Endothelial cell of umbilical vein (primary cell): Measurements from ENCODE around the gene FRS2. TPM values are rescaled to one million over a fixed set of nuclear protein-coding genes. Genes with fewer than 3 reads are reported as not detected.

Experiments used
- BruUV-seq: library from RNA; stranded (reverse); fragments of 400-500 nt; replicated peaks from 2 replicates; lab custom pipeline; 2021; lab: Mats Ljungman, UMichigan
- CTCF ChIA-PET: fragments of 300-600, 350-600 bp; sonication (Branson Sonifier 250); formaldehyde crosslinking; loops from one replicate; lab custom pipeline; 2021; ENCODE audit warnings: antibody characterized with exemption, inconsistent platforms; lab: Charles Lee
- POLR2A ChIA-PET: fragments of 300-600, 350-600 bp; sonication (Branson Sonifier 250); formaldehyde crosslinking; loops from one replicate; lab custom pipeline; 2021; ENCODE audit warnings: antibody characterized with exemption, inconsistent platforms; lab: Charles Lee
- DNase-seq: peaks from one replicate; pipeline ENCODE4 v3.0.0-alpha.2; 2011; ENCODE audit warnings: low read depth, low spot score
- FAIRE-seq: peaks from 2 replicates; lab custom pipeline; 2011; peaks lifted over from hg19 to GRCh38; lab: Jason Lieb, UNC
- H2AFZ ChIP-seq: 2 replicates; pipeline ENCODE4 v1.6.0; 2012; ENCODE audit warnings: low read depth, low read length, control low read depth, inconsistent platforms
- H3K27ac ChIP-seq: 2 replicates; pipeline ENCODE4 v1.5.1; 2011; ENCODE audit warnings: low read depth, mild to moderate bottlenecking, control low read depth, low read length, moderate library complexity; ENCODE audit not compliant: insufficient read depth
- H3K27me3 ChIP-seq, 2 experiments: 2 replicates each; pipeline versions ENCODE4 v1.6.0 to v1.6.1; 2011; ENCODE audit warnings: low read length in 2 of 2, mixed read lengths in 1 of 2; ENCODE audit not compliant: control insufficient read depth in 2 of 2, insufficient read depth in 2 of 2
- H3K36me3 ChIP-seq, 2 experiments: 2 replicates in 1 of 2; 3 replicates in 1 of 2; pipeline ENCODE4 v1.5.1; 2011; ENCODE audit warnings: low read length in 2 of 2, mild to moderate bottlenecking in 1 of 2, moderate library complexity in 1 of 2; ENCODE audit not compliant: control insufficient read depth in 2 of 2, insufficient read depth in 2 of 2; ENCODE audit errors: extremely low read depth in 1 of 2
- H3K4me1 ChIP-seq: 3 replicates; pipeline ENCODE4 v1.5.1; 2011; ENCODE audit warnings: mild to moderate bottlenecking, low read length; ENCODE audit not compliant: control insufficient read depth, insufficient read depth; ENCODE audit errors: extremely low read depth
- H3K4me2 ChIP-seq: 2 replicates; pipeline ENCODE4 v1.6.1; 2011; ENCODE audit warnings: low read length, control low read depth, mixed read lengths; ENCODE audit not compliant: insufficient read depth
- H3K4me3 ChIP-seq, 3 experiments: fragments of 200-600 bp in 1 of 3; sonication (generic), shearing (Covaris generic) in 1 of 3; replicated peaks in 1 of 3; 2 replicates each; pipeline ENCODE4 v1.5.1; 2011 to 2016; ENCODE audit warnings: control low read depth in 3 of 3, low read length in 3 of 3, mild to moderate bottlenecking in 2 of 3, inconsistent platforms in 1 of 3, low read depth in 1 of 3, moderate library complexity in 1 of 3; ENCODE audit not compliant: insufficient read depth in 1 of 3
- H3K79me2 ChIP-seq: 2 replicates; pipeline ENCODE4 v1.6.0; 2012; ENCODE audit warnings: low read length, inconsistent platforms; ENCODE audit not compliant: control insufficient read depth, insufficient read depth
- H3K9ac ChIP-seq: replicated peaks from 2 replicates; pipeline ENCODE3; 2011; ENCODE audit warnings: low read length, control low read depth; ENCODE audit not compliant: insufficient read depth; ENCODE audit errors: extremely low read depth
- H3K9me1 ChIP-seq: replicated peaks from 3 replicates; pipeline ENCODE4 v1.6.0; 2011; ENCODE audit warnings: mild to moderate bottlenecking, low read length; ENCODE audit not compliant: control insufficient read depth, insufficient read depth; ENCODE audit errors: extremely low read depth
- H3K9me3 ChIP-seq: replicated peaks from 2 replicates; pipeline ENCODE4 v1.5.1; 2012; ENCODE audit warnings: low read length, inconsistent platforms; ENCODE audit not compliant: control insufficient read depth, insufficient read depth
- H4K20me1 ChIP-seq: replicated peaks from 2 replicates; pipeline ENCODE3; 2011; ENCODE audit warnings: mild to moderate bottlenecking, low read length; ENCODE audit not compliant: control insufficient read depth, insufficient read depth; ENCODE audit errors: extremely low read depth
- CTCF ChIP-seq, 2 donors: IDR thresholded peaks; 1 replicate in 1 of 2; 2 replicates in 1 of 2; pipeline ENCODE4 v1.5.1; 2011; ENCODE audit warnings: low read length in 2 of 2, mild to moderate bottlenecking in 2 of 2, moderate library complexity in 2 of 2, control low read depth in 1 of 2, inconsistent platforms in 1 of 2, low read depth in 1 of 2; ENCODE audit not compliant: insufficient read depth in 1 of 2; ENCODE audit errors: extremely low read depth in 1 of 2
- EZH2 ChIP-seq: IDR thresholded peaks from 2 replicates; pipeline ENCODE4 v1.6.1; 2012; ENCODE audit warnings: borderline replicate concordance, low read depth, mild to moderate bottlenecking, moderate library complexity, low read length, inconsistent platforms; ENCODE audit not compliant: severe bottlenecking
- FOS ChIP-seq: IDR thresholded peaks from 2 replicates; pipeline ENCODE4 v1.6.1; 2011; ENCODE audit warnings: mild to moderate bottlenecking, low read length, moderate library complexity, borderline replicate concordance; ENCODE audit not compliant: insufficient read depth
- GATA2 ChIP-seq: IDR thresholded peaks from 2 replicates; pipeline ENCODE4 v1.7.0; 2011; ENCODE audit warnings: low read depth, mild to moderate bottlenecking, moderate library complexity, mixed read lengths, low read length; ENCODE audit not compliant: insufficient read length, insufficient read depth
- JUN ChIP-seq: IDR thresholded peaks from 2 replicates; pipeline ENCODE4 v1.6.1; 2011; ENCODE audit warnings: borderline replicate concordance, low read depth; ENCODE audit not compliant: insufficient read length, insufficient read depth
- MAX ChIP-seq: IDR thresholded peaks from 2 replicates; pipeline ENCODE4 v1.6.1; 2011; ENCODE audit not compliant: insufficient read depth, insufficient read length
- MYC ChIP-seq: IDR thresholded peaks from one replicate; pipeline ENCODE4 v1.6.1; 2011; ENCODE audit warnings: mild to moderate bottlenecking, low read depth, low read length
- POLR2A ChIP-seq: IDR thresholded peaks from 2 replicates; pipeline ENCODE4 v1.6.1; 2012; ENCODE audit warnings: low read depth, mild to moderate bottlenecking, control low read depth, low read length
- POLR2AphosphoS5 ChIP-seq: IDR thresholded peaks from 2 replicates; pipeline ENCODE4 v1.6.1; 2012; ENCODE audit warnings: low read depth, mild to moderate bottlenecking, control low read depth, low read length, moderate library complexity; ENCODE audit not compliant: insufficient read depth
- dilution Hi-C: fragments of 300-500 bp; cut with MboI; formaldehyde crosslinking; loops from one replicate; pipeline ENCODE4 v1.15.0; 2019; ENCODE audit warnings: low sequenced_read_pairs; ENCODE audit not compliant: extremely low pct_ligation_motif_present
- intact Hi-C: fragments of 100-400 bp; cut with micrococcal nuclease; formaldehyde crosslinking; loops from one replicate; pipeline ENCODE4 v1.10.0; 2022
- polyA plus RNA-seq, 4 experiments: library from polyadenylated mRNA; depleted of rRNA in 3 of 4; stranded (reverse) in 3 of 4; unstranded in 1 of 4; fragments of >200 nt; gene quantifications; 2 replicates each; pipeline versions ENCODE4 v1.2.1 to v1.2.3, GENCODE V29; 2011 to 2012; ENCODE audit warnings: missing spikeins in 1 of 4
- total RNA-seq: library from RNA; stranded (reverse); gene quantifications from 2 replicates; pipeline ENCODE4 v1.2.3, GENCODE V29; 2021

FRS2 gene
- total and polyA plus RNA-seq, 2 donors (not counting 3 experiments of a cell fraction or from before 2014, with no cell fraction given), result 6.3 to 15.5 TPM

- intact Hi-C loops, result no loop called here
- no peak overlapping the region for H3K4me3 ChIP-seq
- H3K4me2 ChIP-seq, result no peak overlapping the region
- no TSS peak for BruUV-seq
- no peaks in the 10 kb centered on the region for H3K27me3 ChIP-seq
- H3K9me1 ChIP-seq, result no peaks in the 10 kb centered on the region
- H2AFZ ChIP-seq, result no peak overlapping the region
- ChIA-PET POLR2A (no interaction called here), CTCF (no interaction called here)
- peaks cover 6% of the 10 kb centered on the region for H4K20me1 ChIP-seq
- no peaks in the 10 kb centered on the region for H3K36me3 ChIP-seq
- H3K27ac ChIP-seq, result no peak overlapping the region
- H3K9ac ChIP-seq, result no peak overlapping the region
- no peaks in the 10 kb centered on the region for H3K9me3 ChIP-seq
- peaks cover 10% of the 10 kb centered on the region for H3K4me1 ChIP-seq
- peaks cover 86% of the 10 kb centered on the region for H3K79me2 ChIP-seq
- TF ChIP-seq EZH2, result no peak
- TF ChIP-seq JUN, result no peak
- no peak for TF ChIP-seq MAX
- no peak for TF ChIP-seq CTCF (IDR thresholded peaks at IDR 0.05; ENCODE audit: extremely low read depth in 1 of 2, insufficient read depth in 1 of 2, low read depth in 1 of 2, low read length in 2 of 2)
- TF ChIP-seq GATA2, result no peak
- no peak for TF ChIP-seq MYC
- TF ChIP-seq POLR2A, result no peak
- no peak for TF ChIP-seq FOS
- no peak for TF ChIP-seq POLR2AphosphoS5
- FAIRE-seq, result no peak
- no peak for DNase-seq
- dilution Hi-C loops, result no loop called here
Measured at GRCh38 chr12:69523433-69524330, 53.5 kb downstream of the FRS2 start.
